NT2/D1 (cell line): ENCODE results near the gene PDXDC1.
"Not testable (repeated sequence)": the region's sequence is repeated elsewhere in the genome, so short reads cannot be mapped to it uniquely, and the experiment has no call there.

Experiments used
- YY1 ChIP-seq: IDR thresholded peaks from 2 replicates; pipeline ENCODE4 v1.6.1; 2011; ENCODE audit not compliant: insufficient read length, insufficient read depth
- ZNF274 ChIP-seq: IDR thresholded peaks from 2 replicates; pipeline ENCODE4 v1.6.1; 2011; ENCODE audit warnings: mild to moderate bottlenecking, low read depth, low read length

- not testable (repeated sequence) for TF ChIP-seq ZNF274, YY1
These were observed 43.9 kb upstream of the PDXDC1 start for GRCh38 chr16:14930971-14931370.
